ENCODE results near the gene AQP7.
"Not testable (repeated sequence)": the region's sequence is repeated elsewhere in the genome, so short reads cannot be mapped to it uniquely, and the experiment has no call there.

The AQP7 gene

DNA sequence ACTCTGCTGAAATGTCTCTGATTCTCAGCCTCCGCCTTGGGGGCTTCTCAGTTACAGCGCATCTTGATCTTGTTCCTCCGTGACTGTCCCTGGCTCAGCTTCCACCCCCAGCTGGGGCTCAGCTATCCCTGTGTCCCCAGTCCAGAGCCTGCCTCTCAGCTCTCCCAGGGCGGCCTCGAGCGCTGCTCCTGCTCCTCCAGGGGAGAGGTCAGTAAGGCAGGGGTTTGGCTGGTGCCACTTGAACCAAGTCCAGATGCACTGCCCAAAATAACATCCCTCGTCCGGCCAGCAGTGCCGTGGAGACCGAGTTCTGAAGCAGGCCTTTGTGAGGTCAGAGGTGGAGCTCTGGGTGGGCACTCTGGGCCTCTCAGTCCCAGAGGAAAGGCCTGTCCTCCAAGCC lies at the start of gene AQP7:
TSS of gene AQP7 (minus strand) at position 198 of the 400 bp plus-strand sequence. CDS start 1,306 bp downstream, outside the sequence.
- H3K4me2 ChIP-seq (ENCODE audit: low read depth, low read length, poor library complexity, severe bottlenecking); H3K27ac ChIP-seq (ENCODE audit: low read depth, low read length); H3K4me3 ChIP-seq (ENCODE audit: insufficient read depth, low read length, poor library complexity, severe bottlenecking); H4K20me1 ChIP-seq (ENCODE audit: low read depth, low read length); H3K9me3 ChIP-seq (ENCODE audit: insufficient read depth, low read length); H3F3A ChIP-seq (ENCODE audit: insufficient read depth); H3K27me3 ChIP-seq (ENCODE audit: low read length); H3K36me3 ChIP-seq (ENCODE audit: low read length); H3K9me2 ChIP-seq (replicated peaks; ENCODE audit: insufficient read depth, low read length); H3K79me2 ChIP-seq (ENCODE audit: insufficient read depth, low read length); H3K9ac ChIP-seq (ENCODE audit: low read length); H2AFZ ChIP-seq (ENCODE audit: low read depth, low read length, severe bottlenecking): not testable (repeated sequence)

GRCh38 chr9:33450621-33451146 lies 48.3 kb upstream of the AQP7 start:
- Histone ChIP-seq H3K27me3 (ENCODE audit: low read length) (no peaks in the 10 kb centered on the region), H3F3A (ENCODE audit: insufficient read depth) (no peaks in the 10 kb centered on the region), H3K27ac (ENCODE audit: low read depth, low read length) (no peak overlapping the region)

GRCh38 chr9:33449715-33450114 lies 47.3 kb upstream of the AQP7 start:
- Histone ChIP-seq H3K27ac (ENCODE audit: low read depth, low read length) (no peak overlapping the region), H3K9ac (ENCODE audit: low read length) (no peak overlapping the region), H3K4me2 (ENCODE audit: low read depth, low read length, poor library complexity, severe bottlenecking) (no peak overlapping the region), H3K4me3 (ENCODE audit: insufficient read depth, low read length, poor library complexity, severe bottlenecking) (no peak overlapping the region), H3K36me3 (ENCODE audit: low read length) (no peaks in the 10 kb centered on the region), H3K9me2 (replicated peaks; ENCODE audit: insufficient read depth, low read length) (no peaks in the 10 kb centered on the region), H4K20me1 (ENCODE audit: low read depth, low read length) (no peaks in the 10 kb centered on the region), H3K27me3 (ENCODE audit: low read length) (no peaks in the 10 kb centered on the region), H3K79me2 (ENCODE audit: insufficient read depth, low read length) (no peaks in the 10 kb centered on the region), H2AFZ (ENCODE audit: low read depth, low read length, severe bottlenecking) (no peak overlapping the region), H3K9me3 (ENCODE audit: insufficient read depth, low read length) (no peaks in the 10 kb centered on the region), H3F3A (ENCODE audit: insufficient read depth) (no peaks in the 10 kb centered on the region)
- TF ChIP-seq, protein P1, sequence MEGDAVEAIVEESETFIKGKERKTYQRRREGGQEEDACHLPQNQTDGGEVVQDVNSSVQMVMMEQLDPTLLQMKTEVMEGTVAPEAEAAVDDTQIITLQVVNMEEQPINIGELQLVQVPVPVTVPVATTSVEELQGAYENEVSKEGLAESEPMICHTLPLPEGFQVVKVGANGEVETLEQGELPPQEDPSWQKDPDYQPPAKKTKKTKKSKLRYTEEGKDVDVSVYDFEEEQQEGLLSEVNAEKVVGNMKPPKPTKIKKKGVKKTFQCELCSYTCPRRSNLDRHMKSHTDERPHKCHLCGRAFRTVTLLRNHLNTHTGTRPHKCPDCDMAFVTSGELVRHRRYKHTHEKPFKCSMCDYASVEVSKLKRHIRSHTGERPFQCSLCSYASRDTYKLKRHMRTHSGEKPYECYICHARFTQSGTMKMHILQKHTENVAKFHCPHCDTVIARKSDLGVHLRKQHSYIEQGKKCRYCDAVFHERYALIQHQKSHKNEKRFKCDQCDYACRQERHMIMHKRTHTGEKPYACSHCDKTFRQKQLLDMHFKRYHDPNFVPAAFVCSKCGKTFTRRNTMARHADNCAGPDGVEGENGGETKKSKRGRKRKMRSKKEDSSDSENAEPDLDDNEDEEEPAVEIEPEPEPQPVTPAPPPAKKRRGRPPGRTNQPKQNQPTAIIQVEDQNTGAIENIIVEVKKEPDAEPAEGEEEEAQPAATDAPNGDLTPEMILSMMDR (IDR thresholded peaks at IDR 0.05; ENCODE audit: insufficient read depth, low read length, poor library complexity, severe bottlenecking) = no peak
- TF ChIP-seq EZH2phosphoT487 (conservative IDR thresholded peaks at IDR 0.05; ENCODE audit: low read length) = no peak

More at GRCh38 chr9:33450621-33451146, 48.3 kb upstream of the AQP7 start:
- no peak for TF ChIP-seq EZH2phosphoT487 (conservative IDR thresholded peaks at IDR 0.05; ENCODE audit: low read length)
- TF ChIP-seq, protein P1 (IDR thresholded peaks at IDR 0.05; ENCODE audit: insufficient read depth, low read length, poor library complexity, severe bottlenecking) = no peak
- Histone ChIP-seq H4K20me1 (ENCODE audit: low read depth, low read length) (no peaks in the 10 kb centered on the region), H3K4me3 (ENCODE audit: insufficient read depth, low read length, poor library complexity, severe bottlenecking) (no peak overlapping the region), H3K9me3 (ENCODE audit: insufficient read depth, low read length) (no peaks in the 10 kb centered on the region), H3K79me2 (ENCODE audit: insufficient read depth, low read length) (no peaks in the 10 kb centered on the region), H3K4me2 (ENCODE audit: low read depth, low read length, poor library complexity, severe bottlenecking) (no peak overlapping the region), H3K9me2 (replicated peaks; ENCODE audit: insufficient read depth, low read length) (no peaks in the 10 kb centered on the region), H2AFZ (ENCODE audit: low read depth, low read length, severe bottlenecking) (no peak overlapping the region), H3K9ac (ENCODE audit: low read length) (no peak overlapping the region), H3K36me3 (ENCODE audit: low read length) (no peaks in the 10 kb centered on the region)

GRCh38 chr9:33447799-33448553 lies 45.6 kb upstream of the AQP7 start:
- H3K9me3 ChIP-seq (ENCODE audit: insufficient read depth, low read length) = no peaks in the 10 kb centered on the region
- H3K9ac ChIP-seq (ENCODE audit: low read length) = no peak overlapping the region
- H3K4me3 ChIP-seq (ENCODE audit: insufficient read depth, low read length, poor library complexity, severe bottlenecking) = no peak overlapping the region
- no peak overlapping the region for H3K4me2 ChIP-seq (ENCODE audit: low read depth, low read length, poor library complexity, severe bottlenecking)
- H3F3A ChIP-seq (ENCODE audit: insufficient read depth) = no peaks in the 10 kb centered on the region
- H3K36me3 ChIP-seq (ENCODE audit: low read length) = no peaks in the 10 kb centered on the region
- H3K27ac ChIP-seq (ENCODE audit: low read depth, low read length) = no peak overlapping the region
- no peaks in the 10 kb centered on the region for H3K9me2 ChIP-seq (replicated peaks; ENCODE audit: insufficient read depth, low read length)
- H3K79me2 ChIP-seq (ENCODE audit: insufficient read depth, low read length) = no peaks in the 10 kb centered on the region
- no peaks in the 10 kb centered on the region for H4K20me1 ChIP-seq (ENCODE audit: low read depth, low read length)
- no peak overlapping the region for H2AFZ ChIP-seq (ENCODE audit: low read depth, low read length, severe bottlenecking)
- TF ChIP-seq, protein P1 (IDR thresholded peaks at IDR 0.05; ENCODE audit: insufficient read depth, low read length, poor library complexity, severe bottlenecking) = no peak
- no peak for TF ChIP-seq EZH2phosphoT487 (conservative IDR thresholded peaks at IDR 0.05; ENCODE audit: low read length)
- no peaks in the 10 kb centered on the region for H3K27me3 ChIP-seq (ENCODE audit: low read length)

Data from SU-DHL-6 (cell line).